Stimulated activated CD8-positive, alpha-beta memory T cell treated with anti-CD3 and anti-CD28 coated beads, Interleukin-7, amount 100 ng/mL, for 24 hours (primary cell): ENCODE measurements around the gene GTF2F1.
"Not testable (repeated sequence)": the region's sequence is repeated elsewhere in the genome, so short reads cannot be mapped to it uniquely, and the experiment has no call there.

Experiments
- DNase-seq: peaks from one replicate; pipeline ENCODE4 v3.0.0-alpha.2; 2020; ENCODE audit warnings: low read depth

The GTF2F1 gene

DNA sequence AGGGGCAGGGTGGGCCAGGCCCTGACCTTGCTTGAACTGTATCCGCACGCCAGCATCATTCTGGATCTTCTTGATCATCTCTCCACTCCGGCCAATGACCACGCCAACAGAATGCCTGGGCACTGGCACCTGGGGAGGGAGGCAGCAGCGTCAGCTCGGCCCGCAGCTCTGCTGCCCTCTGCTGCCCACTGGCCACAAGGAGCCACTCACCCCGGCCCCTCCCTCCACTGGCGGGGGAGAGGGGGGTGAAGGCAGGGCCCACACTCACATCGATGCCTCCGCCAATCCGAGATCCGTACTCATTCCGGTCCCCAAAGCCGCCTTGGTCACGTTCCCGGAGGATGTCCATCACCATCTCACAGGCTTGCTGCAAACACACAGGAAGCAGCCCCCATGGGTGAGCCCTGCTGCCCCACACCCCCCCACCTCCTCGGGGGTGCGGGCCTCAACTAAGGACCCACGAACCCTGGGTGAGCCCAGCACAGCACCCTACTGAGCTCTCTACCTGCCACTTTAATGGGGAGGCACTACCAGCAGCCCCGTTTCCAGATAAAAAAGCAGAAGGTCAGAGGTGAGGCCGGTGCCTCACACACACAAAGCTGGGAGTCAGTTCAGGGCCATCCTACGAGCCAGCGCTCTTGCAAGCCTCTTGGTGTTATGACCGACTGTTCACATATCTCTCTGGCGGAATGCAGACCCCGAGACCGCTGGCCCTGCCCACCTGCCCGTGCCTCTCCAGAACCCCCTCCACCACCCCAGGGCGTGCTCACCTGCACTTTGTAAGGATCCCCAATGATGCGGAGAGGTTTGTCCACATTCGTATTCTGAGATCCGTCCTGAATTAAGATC lies 25.0 kb upstream of the GTF2F1 start:
- DNase-seq, result no peak

GRCh38 chr19:6416658-6417405 lies 23.9 kb upstream of the GTF2F1 start:
- DNase-seq, result no peak

DNA sequence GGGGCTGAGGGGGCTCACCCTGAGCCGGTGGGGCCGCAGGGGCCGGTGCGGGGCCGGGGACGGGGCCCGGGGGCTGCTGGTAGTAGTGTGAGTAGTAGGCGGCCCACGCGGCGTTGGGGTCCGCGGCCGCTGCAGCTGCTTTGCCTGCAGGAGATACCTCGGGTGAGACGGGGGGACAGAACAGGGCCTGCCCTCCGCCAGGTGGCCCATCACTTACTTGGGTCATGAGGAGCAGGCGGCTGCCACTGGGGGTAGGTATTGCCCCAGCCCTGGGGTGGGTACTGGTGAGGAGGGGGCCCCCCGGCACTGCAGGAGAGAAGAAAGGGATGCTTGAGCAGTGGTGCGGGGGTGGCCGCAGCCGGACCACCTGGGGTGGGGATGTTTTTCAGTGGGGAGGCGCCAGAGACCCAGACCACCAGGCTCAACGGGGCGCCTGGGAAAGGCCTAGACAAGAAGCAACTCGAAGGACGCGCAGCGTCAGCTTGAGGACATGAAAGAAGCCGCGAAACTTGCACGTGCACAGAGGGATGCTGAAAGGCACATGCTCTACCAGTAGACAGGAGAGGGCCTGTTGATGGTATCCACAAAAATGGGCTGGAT lies 22.7 kb upstream of the GTF2F1 start:
- no peak for DNase-seq

DNA sequence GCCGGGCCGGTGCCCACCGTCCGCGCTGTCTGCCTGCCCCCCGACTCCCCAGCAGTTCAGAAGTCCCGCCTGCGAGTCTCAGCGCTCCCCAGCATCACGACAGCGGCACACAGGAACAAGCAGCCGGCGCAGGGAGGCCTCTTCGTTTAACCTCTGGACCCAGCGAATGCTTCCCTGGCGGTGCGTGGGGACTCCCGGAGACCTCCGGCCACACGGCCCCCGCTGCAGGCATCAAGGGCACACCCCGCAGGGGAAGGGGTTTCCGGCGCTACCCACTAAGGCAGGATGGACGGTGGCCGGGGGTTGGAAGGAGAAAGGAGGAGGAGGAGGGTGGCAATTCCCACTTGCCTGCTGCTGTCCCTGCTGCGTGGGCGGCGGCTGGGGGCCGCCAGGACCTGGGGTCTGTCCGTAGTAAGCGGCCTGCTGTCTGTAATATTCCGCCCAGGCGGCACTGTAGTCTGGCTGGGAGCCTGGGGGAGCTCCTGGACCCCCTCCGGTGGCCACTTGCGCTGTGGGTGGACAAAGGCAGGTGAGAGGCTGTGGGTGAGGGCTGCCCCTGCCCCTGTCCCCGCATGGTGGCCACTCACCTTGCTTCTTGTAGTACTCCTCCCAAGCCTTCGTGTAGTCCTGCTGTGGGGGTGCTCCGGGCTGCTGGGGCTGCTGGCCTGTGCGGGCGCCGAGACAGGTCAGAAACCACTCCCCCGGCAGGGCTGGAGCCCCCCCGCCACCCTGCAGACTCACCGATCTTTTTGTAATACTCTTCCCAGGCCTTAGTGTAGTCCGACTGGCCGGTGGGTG lies 22.0 kb upstream of the GTF2F1 start:
- no peak for DNase-seq

DNA sequence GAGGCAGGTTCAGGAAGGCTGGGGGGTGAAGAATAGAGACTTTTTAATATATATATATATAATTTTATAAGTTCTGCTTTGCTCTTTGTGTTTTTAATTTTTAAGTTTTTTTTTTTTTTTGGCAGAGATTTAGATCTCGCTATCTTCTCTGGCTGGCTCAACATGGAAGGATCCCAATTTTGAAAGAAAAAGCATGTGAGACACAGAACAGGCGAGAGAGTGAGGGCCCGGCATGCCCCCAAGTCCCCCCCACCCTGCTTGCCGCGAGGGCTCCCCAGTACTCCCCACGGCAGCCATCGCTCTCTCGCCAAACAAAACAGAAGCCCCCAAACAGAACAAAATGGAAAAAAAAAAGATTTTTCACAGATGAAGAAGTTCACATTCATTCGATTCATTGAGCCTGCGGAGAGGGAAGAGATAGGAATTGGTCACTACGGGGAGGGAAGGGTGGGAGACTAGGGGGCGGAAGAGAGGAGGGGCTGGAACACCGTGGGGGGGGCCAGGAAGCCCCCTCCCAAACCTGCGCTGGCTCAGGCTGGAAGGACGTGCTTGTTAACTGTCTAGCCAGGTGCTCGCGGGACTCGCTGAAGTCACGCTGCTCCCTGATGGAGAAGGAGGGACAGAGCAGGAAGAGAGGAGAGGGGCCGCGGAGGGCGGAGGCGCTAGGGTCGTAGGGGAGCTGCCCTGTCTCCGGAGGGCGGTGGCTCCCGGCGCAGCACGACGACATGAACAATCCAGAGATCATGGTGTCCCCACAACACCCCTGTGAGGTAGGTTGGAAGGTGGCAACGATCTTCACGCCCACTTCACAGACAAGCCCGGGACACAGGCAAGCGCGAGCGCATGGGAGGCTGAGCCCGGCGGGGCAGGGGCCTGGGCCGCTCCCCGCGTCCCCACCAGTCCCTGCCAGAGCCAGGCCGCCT lies 21.0 kb upstream of the GTF2F1 start:
- no peak for DNase-seq

DNA sequence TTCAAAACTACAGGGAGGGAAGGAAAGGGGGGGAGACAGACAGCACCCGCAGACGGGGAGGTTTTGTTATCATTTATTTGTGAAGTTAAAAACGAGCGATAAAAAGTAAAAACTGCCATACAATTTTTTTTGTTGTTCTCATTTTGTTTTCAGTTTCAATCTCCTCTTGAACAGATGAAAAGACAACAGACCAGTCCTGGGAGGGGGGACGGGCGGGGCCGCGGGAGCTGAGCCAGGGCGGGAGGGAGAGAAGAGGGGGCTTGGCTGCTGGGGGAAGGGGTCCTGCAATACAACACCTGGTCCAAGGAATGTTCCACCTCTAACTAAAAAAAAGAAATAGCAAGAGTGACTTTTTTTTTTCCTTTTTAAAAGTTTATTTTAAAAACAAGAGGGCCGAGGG lies 20.3 kb upstream of the GTF2F1 start:
- DNase-seq, result no peak

DNA sequence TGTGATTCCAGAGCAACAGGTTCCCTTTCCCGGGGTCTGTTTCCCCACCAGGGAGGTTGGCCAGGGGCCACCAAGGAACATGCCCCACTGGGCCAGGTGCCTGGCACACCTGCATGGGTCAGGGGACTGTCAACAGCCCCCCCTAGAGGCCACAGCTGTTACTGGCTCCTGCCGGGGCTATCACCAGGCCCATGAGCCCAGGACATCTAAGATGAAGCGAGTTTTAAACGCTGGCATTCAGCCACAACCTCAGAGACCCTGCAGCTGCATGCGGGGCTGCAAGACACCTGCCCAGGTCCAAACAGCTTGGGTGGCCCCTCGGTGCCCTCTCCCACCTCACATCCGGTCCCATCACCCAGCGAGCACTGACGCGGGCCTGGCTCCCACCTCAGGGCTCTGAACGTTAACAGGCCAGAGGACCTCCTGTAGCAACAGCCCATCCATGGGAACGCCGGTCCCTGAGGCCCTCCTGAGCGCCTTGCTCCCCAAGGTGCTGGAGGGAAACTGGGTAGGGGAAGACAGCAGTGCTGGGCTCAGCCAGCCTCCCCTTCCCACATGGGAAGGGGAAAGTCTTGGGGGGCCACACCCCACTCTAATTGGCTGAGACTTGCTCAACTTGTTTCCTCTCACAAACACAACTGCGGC lies 19.6 kb upstream of the GTF2F1 start:
- peak; percentile 24 for DNase-seq

- no peak for DNase-seq
Observed at GRCh38 chr19:6412061-6412446, 19.1 kb upstream of the GTF2F1 start.

DNA sequence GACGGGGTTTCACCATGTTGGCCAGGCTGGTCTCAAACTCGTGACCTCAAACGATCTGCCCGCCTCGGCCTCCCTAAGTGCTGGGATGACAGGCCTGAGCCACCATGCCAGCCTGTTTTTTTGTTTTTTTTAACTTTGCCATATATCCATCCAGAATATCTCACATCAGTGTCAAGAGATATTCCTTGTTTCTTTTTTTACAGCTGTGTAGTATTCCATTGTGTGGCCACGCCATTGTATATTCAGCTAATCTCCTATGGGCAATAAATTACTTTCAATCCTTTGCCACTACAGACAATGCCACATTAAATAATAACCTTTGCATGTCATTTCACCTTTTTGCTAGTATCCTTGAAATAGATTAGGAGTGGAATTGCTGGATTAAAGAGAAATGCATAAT lies 16.4 kb upstream of the GTF2F1 start:
- no peak for DNase-seq

GRCh38 chr19:6406401-6406800 lies 13.4 kb upstream of the GTF2F1 start:
- no peak for DNase-seq

DNA sequence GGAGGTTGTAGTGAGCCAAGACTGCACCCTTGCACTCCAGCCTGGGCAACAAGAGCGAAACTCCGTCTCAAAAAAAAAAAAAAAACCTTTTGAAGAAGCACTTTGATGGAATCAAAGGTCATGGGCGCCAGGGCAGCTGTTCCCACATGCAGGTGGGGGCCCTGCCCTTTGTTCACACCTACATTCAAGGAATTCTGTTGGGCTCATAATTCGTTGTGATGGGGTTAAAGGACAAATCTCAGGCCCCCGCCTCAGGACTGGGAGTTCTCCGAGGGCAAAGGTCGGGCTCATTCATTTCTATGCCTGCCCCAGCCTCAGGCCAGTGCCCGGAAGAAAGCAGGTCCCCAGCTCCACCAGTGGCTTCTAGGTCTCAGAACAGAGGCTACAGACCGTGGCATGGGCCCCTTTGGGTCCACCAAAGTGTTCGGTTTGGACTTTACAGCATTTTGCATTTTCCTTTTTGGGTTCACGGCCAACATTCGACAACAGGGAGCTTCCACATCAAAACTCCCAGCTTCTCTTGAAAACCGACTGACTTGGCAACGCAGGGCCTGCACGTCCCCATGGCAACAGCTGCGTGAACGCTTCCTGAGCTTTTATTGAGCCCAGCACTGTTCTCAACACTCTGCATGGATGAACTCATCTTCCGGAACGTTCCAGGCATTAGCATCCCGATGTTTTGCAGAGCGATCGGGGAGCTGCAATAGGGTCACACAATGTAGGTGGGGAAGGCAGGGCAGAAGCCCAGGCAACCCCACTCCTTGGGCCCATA lies 10.1 kb upstream of the GTF2F1 start:
- DNase-seq, result no peak

DNA sequence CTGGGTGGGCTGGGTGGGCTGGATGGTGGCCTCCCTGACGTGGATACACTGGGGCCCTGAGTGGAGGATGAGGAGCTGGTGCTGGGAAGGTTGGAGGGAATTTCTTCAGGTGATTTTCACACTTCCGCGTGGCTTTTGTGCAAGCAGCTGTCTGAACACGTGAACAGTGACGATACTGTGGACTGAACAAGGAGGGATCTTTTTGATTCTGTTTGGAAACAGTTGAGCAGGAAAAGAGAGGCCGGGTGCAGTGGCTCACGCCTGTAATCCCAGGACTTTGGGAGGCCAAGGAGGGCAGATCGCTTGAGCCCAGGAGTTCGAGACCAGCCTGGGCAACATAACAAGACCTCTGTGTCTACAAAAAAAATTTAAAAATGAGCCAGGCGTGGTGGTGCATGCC lies 9.1 kb upstream of the GTF2F1 start:
- DNase-seq, result no peak

- not testable (repeated sequence) for DNase-seq
Observed at GRCh38 chr19:6400062-6400944, 7.3 kb upstream of the GTF2F1 start.

- DNase-seq, result no peak
Observed at GRCh38 chr19:6396305-6396704, 3.3 kb upstream of the GTF2F1 start.

- DNase-seq, result no peak
Observed at GRCh38 chr19:6394831-6395230, 1.9 kb upstream of the GTF2F1 start.

- DNase-seq, result peak; percentile 52
Observed at GRCh38 chr19:6393983-6394412, 1.0 kb upstream of the GTF2F1 start.

- DNase-seq, result no peak
Observed at GRCh38 chr19:6392221-6393073, 517 bp downstream of the GTF2F1 start.

DNA sequence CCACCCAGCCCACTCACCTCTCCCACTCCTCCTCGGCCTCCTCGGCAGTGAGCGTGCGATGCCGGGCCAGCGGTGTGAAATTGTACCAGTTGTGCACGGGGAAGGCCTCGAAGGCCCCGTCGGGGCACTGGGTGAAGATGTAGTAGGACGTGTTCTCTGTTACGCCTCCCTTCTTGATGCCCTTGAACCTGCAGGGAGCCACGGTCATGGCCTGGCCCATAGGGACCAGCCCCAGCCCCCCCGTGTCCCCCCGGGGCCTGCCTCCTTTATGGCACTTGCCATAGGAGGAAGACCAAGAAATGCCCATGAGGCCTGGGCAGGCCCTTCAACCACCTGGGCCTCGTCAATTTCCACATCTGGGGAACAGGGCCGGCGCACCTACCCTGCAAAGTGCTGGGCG lies 5.6 kb downstream of the GTF2F1 start:
- DNase-seq, result no peak
